Heart left ventricle (tissue), 13 donors: ENCODE measurements around the gene RBP2.

Experiments used
- POLR2A ChIP-seq, 2 donors: fragments of 450-650 bp; IDR thresholded peaks; one replicate each; pipeline ENCODE4 v1.6.1; 2017; ENCODE audit warnings: antibody characterized with exemption in 2 of 2, mild to moderate bottlenecking in 2 of 2, moderate library complexity in 2 of 2
- TF ChIP-seq, protein P1 (sequence below), 12 donors: fragments of 200-600 bp; sonication (generic) in 4 of 12; IDR thresholded peaks; one replicate each; pipeline versions ENCODE4 v1.5.0 to v1.8.0; 2018 to 2022; ENCODE audit warnings: antibody characterized with exemption in 12 of 12, mild to moderate bottlenecking in 5 of 12
- donor health status: ischemic (EF 13 %, LVEDD 7.1; RV severe dilation, severe dysfunction).
- donor health status: DM: no; HTN: yes; CAD: no.
- donor health status: DM: no; HTN: no; CAD: no.
- donor health status: ischemic (EF 25% LVEDD 6.9; RV normal size, moderate dysfunction).
- donor health status: ischemic (EF 25% LVEDD 5.7; RV mildly dilated, moderate dysfunction).
- donor health status: ischemic (EF 35%, LVEDD 5.7; RV mildly dilated, moderate dysfunction).
- donor health status: nonischemic (EF 11% LVEDD 7.7; RV severe dilation, severe dysfunction).
- donor health status: DM: yes; HTN: yes; CAD: no.
- donor health status: PGD.
- donor health status: ischemic (EF 29% LVEDD 5.4; RV normal size, mild dysfunction).
- donor health status: nonischemic (EF 23%, LVEDD 6.1; RV moderate dilation, normal function).

DNA sequence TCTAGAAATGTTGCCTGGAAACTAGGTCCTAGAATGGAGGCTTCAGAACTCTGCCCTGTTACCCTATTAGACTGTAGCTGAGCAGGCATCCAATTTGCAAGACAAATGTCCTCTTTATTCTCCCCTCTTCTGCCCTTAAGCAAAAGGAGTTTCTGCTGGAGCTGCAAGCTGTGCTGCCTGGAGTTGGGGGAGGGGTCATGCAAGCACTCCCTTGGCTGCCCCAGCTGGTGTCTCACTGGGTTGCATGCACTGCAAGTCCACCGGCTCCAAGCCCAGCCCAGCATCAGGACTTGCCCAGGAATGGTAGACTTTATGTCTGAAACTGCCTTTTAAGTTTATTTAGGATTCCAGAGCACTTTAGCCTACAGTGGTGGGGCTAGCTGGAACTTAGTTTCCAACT is 15.7 kb upstream of the RBP2 start:
- TF ChIP-seq, protein P1, sequence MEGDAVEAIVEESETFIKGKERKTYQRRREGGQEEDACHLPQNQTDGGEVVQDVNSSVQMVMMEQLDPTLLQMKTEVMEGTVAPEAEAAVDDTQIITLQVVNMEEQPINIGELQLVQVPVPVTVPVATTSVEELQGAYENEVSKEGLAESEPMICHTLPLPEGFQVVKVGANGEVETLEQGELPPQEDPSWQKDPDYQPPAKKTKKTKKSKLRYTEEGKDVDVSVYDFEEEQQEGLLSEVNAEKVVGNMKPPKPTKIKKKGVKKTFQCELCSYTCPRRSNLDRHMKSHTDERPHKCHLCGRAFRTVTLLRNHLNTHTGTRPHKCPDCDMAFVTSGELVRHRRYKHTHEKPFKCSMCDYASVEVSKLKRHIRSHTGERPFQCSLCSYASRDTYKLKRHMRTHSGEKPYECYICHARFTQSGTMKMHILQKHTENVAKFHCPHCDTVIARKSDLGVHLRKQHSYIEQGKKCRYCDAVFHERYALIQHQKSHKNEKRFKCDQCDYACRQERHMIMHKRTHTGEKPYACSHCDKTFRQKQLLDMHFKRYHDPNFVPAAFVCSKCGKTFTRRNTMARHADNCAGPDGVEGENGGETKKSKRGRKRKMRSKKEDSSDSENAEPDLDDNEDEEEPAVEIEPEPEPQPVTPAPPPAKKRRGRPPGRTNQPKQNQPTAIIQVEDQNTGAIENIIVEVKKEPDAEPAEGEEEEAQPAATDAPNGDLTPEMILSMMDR (IDR thresholded peaks at IDR 0.05) = no peak
- TF ChIP-seq POLR2A (IDR thresholded peaks at IDR 0.05) = no peak
